Measurements from ENCODE around the gene TLCD1.
"Not testable (repeated sequence)": the region's sequence is repeated elsewhere in the genome, so short reads cannot be mapped to it uniquely, and the experiment has no call there.

TLCD1 gene

GRCh38 chr17:28747051-28747691 is 21.1 kb upstream of the TLCD1 start:
- DNase-seq (ENCODE audit: low read depth, low spot score): no peak

GRCh38 chr17:28746611-28747050 is 20.6 kb upstream of the TLCD1 start:
- DNase-seq (ENCODE audit: low read depth, low spot score): no peak

- DNase-seq (ENCODE audit: low read depth, low spot score): no peak
Observed at GRCh38 chr17:28745786-28746411, 19.9 kb upstream of the TLCD1 start.

- DNase-seq (ENCODE audit: low read depth, low spot score): no peak
Observed at GRCh38 chr17:28744972-28745785, 19.1 kb upstream of the TLCD1 start.

GRCh38 chr17:28744104-28744971 is 18.3 kb upstream of the TLCD1 start:
- DNase-seq (ENCODE audit: low read depth, low spot score): peak; percentile 52

- no peak for DNase-seq (ENCODE audit: low read depth, low spot score)
Observed at GRCh38 chr17:28743243-28744103, 17.4 kb upstream of the TLCD1 start, which contains the start of gene TRAF4. TSS of gene TRAF4 (plus strand) at chr17:28744011. CDS start at chr17:28744113, 102 bp downstream.

- DNase-seq (ENCODE audit: low read depth, low spot score): no peak
Observed at GRCh38 chr17:28741358-28742349, 15.6 kb upstream of the TLCD1 start.

GRCh38 chr17:28740406-28741357 is 14.6 kb upstream of the TLCD1 start:
- no peak for DNase-seq (ENCODE audit: low read depth, low spot score)

- DNase-seq (ENCODE audit: low read depth, low spot score): no peak
Observed at GRCh38 chr17:28738680-28739384, 12.8 kb upstream of the TLCD1 start.

- no peak for DNase-seq (ENCODE audit: low read depth, low spot score)
Observed at GRCh38 chr17:28737770-28738679, 12.0 kb upstream of the TLCD1 start.

- DNase-seq (ENCODE audit: low read depth, low spot score): no peak
Observed at GRCh38 chr17:28737316-28737715, 11.3 kb upstream of the TLCD1 start.

GRCh38 chr17:28735913-28736769 is 10.1 kb upstream of the TLCD1 start:
- not testable (repeated sequence) for DNase-seq (ENCODE audit: low read depth, low spot score)

- DNase-seq (ENCODE audit: low read depth, low spot score): no peak
Observed at GRCh38 chr17:28735242-28735722, 9.2 kb upstream of the TLCD1 start.

GRCh38 chr17:28734712-28735241 is 8.7 kb upstream of the TLCD1 start:
- no peak for DNase-seq (ENCODE audit: low read depth, low spot score)

- no peak for DNase-seq (ENCODE audit: low read depth, low spot score)
Observed at GRCh38 chr17:28733346-28733745, 7.3 kb upstream of the TLCD1 start.
